RWPE2 (cell line): ENCODE measurements around the gene RBKS.

Source experiments
- ATAC-seq: fragments of 200-7000 bp; cut with Tn5 transposase; 3 replicates; pipeline ENCODE4 v1.9.1; 2021; ENCODE audit warnings: low read depth
- DNase-seq: peaks from one replicate; pipeline ENCODE4 v3.0.0-alpha.2; 2020; ENCODE audit warnings: low spot score
- H3K27ac ChIP-seq: fragments of 450-650 bp; 2 replicates; pipeline ENCODE4 v1.5.1; 2017; ENCODE audit warnings: mild to moderate bottlenecking; ENCODE audit not compliant: poor library complexity, severe bottlenecking
- H3K27me3 ChIP-seq: fragments of 250-450 bp; sonication (Bioruptor Pico); 2 replicates; pipeline ENCODE4 v1.5.1; 2021; ENCODE audit warnings: mild to moderate bottlenecking, moderate library complexity; ENCODE audit not compliant: insufficient read depth, poor library complexity, severe bottlenecking
- H3K36me3 ChIP-seq: fragments of 250-450 bp; sonication (Bioruptor Pico); 2 replicates; pipeline ENCODE4 v1.5.1; 2020; ENCODE audit warnings: low read depth, mild to moderate bottlenecking, moderate library complexity
- H3K4me1 ChIP-seq: fragments of 250-450 bp; sonication (Bioruptor Pico); 2 replicates; pipeline ENCODE4 v1.5.1; 2021; ENCODE audit warnings: mild to moderate bottlenecking, moderate library complexity; ENCODE audit not compliant: insufficient read depth, poor library complexity, severe bottlenecking
- H3K4me3 ChIP-seq: fragments of 250-450 bp; sonication (Bioruptor Pico); 2 replicates; pipeline ENCODE4 v1.5.1; 2021; ENCODE audit warnings: mild to moderate bottlenecking, moderate library complexity; ENCODE audit not compliant: severe bottlenecking
- H3K9me3 ChIP-seq: fragments of 250-450 bp; sonication (Bioruptor Pico); 2 replicates; pipeline ENCODE4 v1.5.1; 2021; ENCODE audit warnings: mild to moderate bottlenecking, moderate library complexity; ENCODE audit not compliant: severe bottlenecking
- TF ChIP-seq, protein P1 (sequence below): fragments of 450-650 bp; IDR thresholded peaks from one replicate; pipeline ENCODE4 v1.5.1; 2017; ENCODE audit warnings: mild to moderate bottlenecking, moderate library complexity; ENCODE audit not compliant: poor library complexity, severe bottlenecking

The RBKS gene

GRCh38 chr2:27857417-27858172 lies 32.6 kb downstream of the RBKS start:
- Histone ChIP-seq H3K9me3 (peaks cover 4% of the 10 kb centered on the region), H3K27ac (no peak overlapping the region), H3K27me3 (no peaks in the 10 kb centered on the region), H3K4me1 (peaks cover 21% of the 10 kb centered on the region), H3K4me3 (no peak overlapping the region), H3K36me3 (no peaks in the 10 kb centered on the region)
- TF ChIP-seq, protein P1, sequence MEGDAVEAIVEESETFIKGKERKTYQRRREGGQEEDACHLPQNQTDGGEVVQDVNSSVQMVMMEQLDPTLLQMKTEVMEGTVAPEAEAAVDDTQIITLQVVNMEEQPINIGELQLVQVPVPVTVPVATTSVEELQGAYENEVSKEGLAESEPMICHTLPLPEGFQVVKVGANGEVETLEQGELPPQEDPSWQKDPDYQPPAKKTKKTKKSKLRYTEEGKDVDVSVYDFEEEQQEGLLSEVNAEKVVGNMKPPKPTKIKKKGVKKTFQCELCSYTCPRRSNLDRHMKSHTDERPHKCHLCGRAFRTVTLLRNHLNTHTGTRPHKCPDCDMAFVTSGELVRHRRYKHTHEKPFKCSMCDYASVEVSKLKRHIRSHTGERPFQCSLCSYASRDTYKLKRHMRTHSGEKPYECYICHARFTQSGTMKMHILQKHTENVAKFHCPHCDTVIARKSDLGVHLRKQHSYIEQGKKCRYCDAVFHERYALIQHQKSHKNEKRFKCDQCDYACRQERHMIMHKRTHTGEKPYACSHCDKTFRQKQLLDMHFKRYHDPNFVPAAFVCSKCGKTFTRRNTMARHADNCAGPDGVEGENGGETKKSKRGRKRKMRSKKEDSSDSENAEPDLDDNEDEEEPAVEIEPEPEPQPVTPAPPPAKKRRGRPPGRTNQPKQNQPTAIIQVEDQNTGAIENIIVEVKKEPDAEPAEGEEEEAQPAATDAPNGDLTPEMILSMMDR = no peak
- DNase-seq = no peak
- ATAC-seq = no peak

GRCh38 chr2:27856956-27857355 lies 33.2 kb downstream of the RBKS start:
- peaks cover 4% of the 10 kb centered on the region for H3K9me3 ChIP-seq

GRCh38 chr2:27856386-27856785 lies 33.8 kb downstream of the RBKS start:
- DNase-seq = no peak

More at GRCh38 chr2:27856956-27857355, 33.2 kb downstream of the RBKS start:
- Histone ChIP-seq H3K27ac (no peak overlapping the region), H3K36me3 (no peaks in the 10 kb centered on the region), H3K4me3 (no peak overlapping the region), H3K4me1 (peaks cover 21% of the 10 kb centered on the region), H3K27me3 (no peaks in the 10 kb centered on the region)
- TF ChIP-seq, protein P1 = no peak
- ATAC-seq (no peak), DNase-seq (no peak)

DNA sequence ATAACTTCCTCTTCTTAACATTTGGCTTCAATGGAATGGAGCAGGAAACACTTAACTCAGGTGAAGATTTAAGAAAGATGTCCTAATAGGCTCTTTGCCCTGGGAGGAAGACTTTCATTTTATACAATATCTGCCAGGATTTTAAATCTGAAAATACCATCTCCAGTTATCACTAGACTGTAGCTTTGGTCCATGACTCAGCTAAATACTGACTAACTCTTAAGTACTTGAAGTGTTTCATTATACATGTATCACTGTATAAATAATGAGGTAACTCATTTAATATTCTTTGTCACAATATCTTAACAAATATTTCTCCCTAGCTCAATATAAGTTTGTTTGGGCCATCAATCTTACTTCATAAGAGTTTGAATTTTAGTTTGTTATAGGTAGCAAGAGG lies 34.7 kb downstream of the RBKS start:
- H3K27ac ChIP-seq = peak overlapping the region; percentile 40
- H3K4me1 ChIP-seq = peaks cover 20% of the 10 kb centered on the region
- H3K9me3 ChIP-seq = peaks cover 4% of the 10 kb centered on the region
- peak; percentile 85 for ATAC-seq
- no peak for DNase-seq
- no peaks in the 10 kb centered on the region for H3K36me3 ChIP-seq
- TF ChIP-seq, protein P1 = no peak
- H3K4me3 ChIP-seq = no peak overlapping the region
- no peaks in the 10 kb centered on the region for H3K27me3 ChIP-seq

More at GRCh38 chr2:27856386-27856785, 33.8 kb downstream of the RBKS start:
- Histone ChIP-seq H3K27ac (peak overlapping the region; percentile 40), H3K27me3 (no peaks in the 10 kb centered on the region), H3K36me3 (no peaks in the 10 kb centered on the region), H3K4me3 (no peak overlapping the region), H3K4me1 (peaks cover 21% of the 10 kb centered on the region), H3K9me3 (peaks cover 4% of the 10 kb centered on the region)
- no peak for ATAC-seq
- TF ChIP-seq, protein P1 = no peak
